Endothelial cell (in vitro differentiated cells): Measurements from ENCODE around the gene VWA5B1. TPM values are rescaled to one million over a fixed set of nuclear protein-coding genes. Genes with fewer than 3 reads are reported as not detected.
A peak's percentile ranks its signal among the peaks of the same experiment; 100 is the strongest.

Source experiments
- DNase-seq: peaks from one replicate; pipeline ENCODE4 v3.0.0; 2021; ENCODE audit warnings: low spot score
- H3K27ac Mint-ChIP-seq: one replicate; pipeline ENCODE4 v1.8.0; 2021; ENCODE audit warnings: mixed read lengths, inconsistent platforms; ENCODE audit not compliant: unreplicated experiment
- H3K27me3 Mint-ChIP-seq: one replicate; pipeline ENCODE4 v1.8.0; 2021; ENCODE audit warnings: mild to moderate bottlenecking, moderate library complexity, mixed read lengths, inconsistent platforms; ENCODE audit not compliant: unreplicated experiment
- H3K36me3 Mint-ChIP-seq: one replicate; pipeline ENCODE4 v1.8.0; 2021; ENCODE audit warnings: mild to moderate bottlenecking, low read depth, mixed read lengths, inconsistent platforms; ENCODE audit not compliant: unreplicated experiment
- H3K4me1 Mint-ChIP-seq: one replicate; pipeline ENCODE4 v1.8.0; 2021; ENCODE audit warnings: mild to moderate bottlenecking, mixed read lengths, inconsistent platforms; ENCODE audit not compliant: unreplicated experiment
- H3K4me3 Mint-ChIP-seq: one replicate; pipeline ENCODE4 v1.8.0; 2021; ENCODE audit warnings: mild to moderate bottlenecking, mixed read lengths, inconsistent platforms; ENCODE audit not compliant: unreplicated experiment
- H3K9me3 Mint-ChIP-seq: one replicate; pipeline ENCODE4 v1.8.0; 2021; ENCODE audit warnings: mixed read lengths, inconsistent platforms; ENCODE audit not compliant: unreplicated experiment
- total RNA-seq: library from RNA; stranded (reverse); fragmentation: NEBNext Ultra II Directional; extraction: Animal tissue kit (Norgen Biotek cat#: 25700); gene quantifications from one replicate; pipeline ENCODE4 v1.2.1, GENCODE V29; 2021; ENCODE audit not compliant: unreplicated experiment
- TF ChIP-seq, protein P1 (sequence below): fragments of 200-600 bp; sonication (generic); IDR thresholded peaks from one replicate; pipeline ENCODE4 v1.5.0; 2021; ENCODE audit warnings: antibody characterized with exemption; ENCODE audit not compliant: unreplicated experiment

The VWA5B1 gene
- total RNA-seq, 1 donor from 2014 or later = not detected

DNA sequence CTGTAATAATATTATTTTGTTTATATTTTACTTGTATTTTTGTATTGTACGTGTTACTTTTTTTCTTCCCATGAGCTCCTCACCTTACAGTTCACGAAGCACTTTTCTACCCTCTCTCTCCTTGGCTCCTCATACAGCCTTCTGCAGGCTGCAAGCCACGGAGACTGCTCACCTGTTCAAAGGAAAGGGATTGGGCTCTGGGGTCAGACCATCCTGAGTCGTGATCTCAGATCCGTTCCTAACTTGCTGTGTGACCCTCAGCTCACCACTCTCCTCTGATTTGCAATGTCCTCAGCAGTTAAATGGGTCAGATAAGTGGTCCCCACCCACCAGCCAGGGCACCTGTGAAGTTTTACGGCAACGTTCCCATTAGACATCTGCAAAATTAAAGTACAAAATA, 54.1 kb downstream of the VWA5B1 start:
- Mint-ChIP-seq H3K4me3 (no peak overlapping the region), H3K36me3 (no peaks in the 10 kb centered on the region), H3K4me1 (no peaks in the 10 kb centered on the region), H3K9me3 (no peaks in the 10 kb centered on the region), H3K27me3 (peaks cover 5% of the 10 kb centered on the region), H3K27ac (peak overlapping the region; percentile 21)
- TF ChIP-seq, protein P1, sequence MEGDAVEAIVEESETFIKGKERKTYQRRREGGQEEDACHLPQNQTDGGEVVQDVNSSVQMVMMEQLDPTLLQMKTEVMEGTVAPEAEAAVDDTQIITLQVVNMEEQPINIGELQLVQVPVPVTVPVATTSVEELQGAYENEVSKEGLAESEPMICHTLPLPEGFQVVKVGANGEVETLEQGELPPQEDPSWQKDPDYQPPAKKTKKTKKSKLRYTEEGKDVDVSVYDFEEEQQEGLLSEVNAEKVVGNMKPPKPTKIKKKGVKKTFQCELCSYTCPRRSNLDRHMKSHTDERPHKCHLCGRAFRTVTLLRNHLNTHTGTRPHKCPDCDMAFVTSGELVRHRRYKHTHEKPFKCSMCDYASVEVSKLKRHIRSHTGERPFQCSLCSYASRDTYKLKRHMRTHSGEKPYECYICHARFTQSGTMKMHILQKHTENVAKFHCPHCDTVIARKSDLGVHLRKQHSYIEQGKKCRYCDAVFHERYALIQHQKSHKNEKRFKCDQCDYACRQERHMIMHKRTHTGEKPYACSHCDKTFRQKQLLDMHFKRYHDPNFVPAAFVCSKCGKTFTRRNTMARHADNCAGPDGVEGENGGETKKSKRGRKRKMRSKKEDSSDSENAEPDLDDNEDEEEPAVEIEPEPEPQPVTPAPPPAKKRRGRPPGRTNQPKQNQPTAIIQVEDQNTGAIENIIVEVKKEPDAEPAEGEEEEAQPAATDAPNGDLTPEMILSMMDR = no peak
- DNase-seq = no peak

DNA sequence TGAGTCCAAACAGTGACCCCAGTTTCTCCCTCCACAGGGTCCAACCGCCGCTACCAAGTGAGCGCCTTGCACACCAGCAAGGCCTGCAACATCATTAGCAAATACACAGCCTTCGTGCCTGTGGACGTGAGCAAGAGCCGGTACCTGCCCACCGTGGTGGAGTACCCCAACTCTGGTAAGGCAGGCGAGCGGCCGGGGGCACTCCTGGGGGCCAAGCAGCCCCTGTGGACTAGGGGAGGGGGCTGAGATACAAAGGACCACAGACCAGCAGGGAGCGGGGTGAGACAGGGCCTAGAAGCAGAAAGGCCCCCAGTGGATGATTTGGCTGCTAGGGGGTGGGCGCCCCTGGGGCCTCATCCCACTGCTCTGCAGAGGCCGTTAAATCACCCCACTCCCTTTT, 54.7 kb downstream of the VWA5B1 start:
- no peak for DNase-seq
- Mint-ChIP-seq H3K36me3 (no peaks in the 10 kb centered on the region), H3K4me3 (no peak overlapping the region), H3K9me3 (no peaks in the 10 kb centered on the region), H3K27ac (no peak overlapping the region), H3K4me1 (no peaks in the 10 kb centered on the region), H3K27me3 (peaks cover 4% of the 10 kb centered on the region)
- TF ChIP-seq, protein P1 = no peak

DNA sequence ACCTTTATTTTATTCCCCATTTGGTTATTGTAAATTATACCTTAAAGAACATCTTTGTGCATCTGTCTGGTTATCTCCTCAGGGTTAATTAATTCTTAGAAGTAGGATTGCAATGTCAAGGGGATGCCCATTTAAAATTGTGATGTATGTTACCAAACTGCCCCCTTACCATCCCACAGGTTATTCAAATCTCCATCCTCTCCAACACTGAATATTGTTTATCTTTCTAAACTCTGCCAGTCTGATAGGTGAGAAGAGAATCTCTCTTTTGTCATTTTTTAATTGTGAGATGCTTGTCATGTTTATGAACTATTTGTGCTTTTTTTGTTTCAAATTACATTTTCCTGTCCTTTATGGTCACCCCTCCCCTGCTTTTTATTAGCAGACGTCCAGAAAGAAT, 55.8 kb downstream of the VWA5B1 start:
- TF ChIP-seq, protein P1 = no peak
- no peak for DNase-seq
- Mint-ChIP-seq H3K27ac (no peak overlapping the region), H3K36me3 (no peaks in the 10 kb centered on the region), H3K4me3 (no peak overlapping the region), H3K4me1 (no peaks in the 10 kb centered on the region), H3K9me3 (no peaks in the 10 kb centered on the region), H3K27me3 (peaks cover 4% of the 10 kb centered on the region)

DNA sequence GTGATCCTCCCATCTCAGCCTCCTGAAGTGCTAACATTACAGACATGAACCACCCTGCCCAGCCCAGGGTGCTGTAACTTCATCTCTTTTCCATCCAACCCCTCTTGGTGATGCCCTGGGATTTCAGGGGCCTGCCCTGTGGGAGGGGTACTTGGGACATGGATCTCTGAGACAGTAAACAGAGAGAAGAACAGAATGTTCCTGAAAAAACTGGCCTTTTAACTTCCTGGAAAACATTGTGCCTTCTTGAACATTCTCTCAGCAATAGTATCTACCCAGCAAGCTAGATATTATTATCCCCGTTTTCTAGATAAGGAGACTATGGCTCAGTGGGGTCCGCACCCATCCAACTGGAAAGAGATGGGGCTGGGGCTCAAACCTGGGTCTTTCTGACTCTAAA, 57.0 kb downstream of the VWA5B1 start:
- no peaks in the 10 kb centered on the region for H3K9me3 Mint-ChIP-seq
- DNase-seq = no peak
- TF ChIP-seq, protein P1 = no peak
- no peak overlapping the region for H3K4me3 Mint-ChIP-seq
- no peaks in the 10 kb centered on the region for H3K4me1 Mint-ChIP-seq
- no peak overlapping the region for H3K27ac Mint-ChIP-seq
- H3K36me3 Mint-ChIP-seq = no peaks in the 10 kb centered on the region
- peaks cover 5% of the 10 kb centered on the region for H3K27me3 Mint-ChIP-seq

DNA sequence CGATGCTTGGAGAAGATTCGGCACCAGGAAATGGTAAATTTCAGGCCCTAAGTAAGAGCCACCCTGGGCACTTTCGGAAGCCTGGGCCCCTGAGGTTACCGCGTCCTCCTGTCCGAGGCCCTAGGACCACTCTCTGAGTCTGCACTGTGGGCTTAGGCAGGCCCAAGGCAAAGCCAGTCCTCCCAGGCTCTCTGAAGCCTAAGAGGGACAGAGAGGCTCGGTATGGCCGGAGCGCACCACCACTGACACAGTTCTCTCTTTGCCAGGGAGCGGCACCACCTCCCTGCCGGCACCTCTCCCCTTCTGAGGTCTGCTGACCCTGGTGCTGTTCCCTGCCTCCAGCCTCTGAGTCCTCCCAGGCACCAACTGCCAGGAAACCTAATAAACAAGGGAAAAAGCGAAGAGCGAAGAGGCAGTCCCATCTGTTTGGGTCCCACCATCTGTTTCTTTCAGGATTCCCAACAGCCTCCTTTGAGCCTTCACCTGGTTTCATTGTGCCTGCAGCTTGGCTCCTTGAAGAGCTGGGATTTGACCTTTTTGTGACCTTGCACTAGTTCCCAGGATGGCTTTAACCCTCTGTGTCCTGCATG, 57.7 kb downstream of the VWA5B1 start:
- Mint-ChIP-seq H3K27ac (no peak overlapping the region), H3K4me1 (no peaks in the 10 kb centered on the region), H3K27me3 (peaks cover 5% of the 10 kb centered on the region), H3K4me3 (no peak overlapping the region), H3K36me3 (no peaks in the 10 kb centered on the region), H3K9me3 (no peaks in the 10 kb centered on the region)
- no peak for DNase-seq
- TF ChIP-seq, protein P1 = no peak
